Measurements from ENCODE around the gene REEP5.

Gene REEP5

DNA sequence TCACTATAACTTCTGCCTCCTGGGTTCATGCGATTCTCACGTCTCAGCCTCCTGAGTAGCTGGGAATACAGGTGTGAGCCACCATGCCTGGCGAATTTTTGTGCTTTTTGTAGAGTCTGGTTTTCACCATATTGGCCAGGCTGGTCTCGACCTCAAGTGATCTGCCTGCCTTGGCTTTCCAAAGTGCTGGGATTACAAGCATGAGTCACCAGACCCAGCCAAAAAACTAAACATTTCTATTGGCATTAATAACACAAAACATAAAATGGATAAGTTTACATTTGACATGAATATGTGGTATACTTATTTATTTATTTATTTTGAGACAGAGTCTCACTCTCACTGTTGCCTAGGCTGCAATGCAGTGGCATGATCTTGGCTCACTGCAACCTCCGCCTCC, 13.6 kb upstream of the REEP5 start:
- H3K36me3 ChIP-seq, result no peaks in the 10 kb centered on the region
- intact Hi-C loops (cut with DNase I; ENCODE audit: low total_unique reads), result no loop called here
- peaks cover 0 to 7% (median 0%) of the 10 kb centered on the region in 4 donors for H3K4me1 ChIP-seq
- no peaks in the 10 kb centered on the region for H3K9me3 ChIP-seq
- no peak overlapping the region for H3K4me3 ChIP-seq
- TF ChIP-seq, protein P1, sequence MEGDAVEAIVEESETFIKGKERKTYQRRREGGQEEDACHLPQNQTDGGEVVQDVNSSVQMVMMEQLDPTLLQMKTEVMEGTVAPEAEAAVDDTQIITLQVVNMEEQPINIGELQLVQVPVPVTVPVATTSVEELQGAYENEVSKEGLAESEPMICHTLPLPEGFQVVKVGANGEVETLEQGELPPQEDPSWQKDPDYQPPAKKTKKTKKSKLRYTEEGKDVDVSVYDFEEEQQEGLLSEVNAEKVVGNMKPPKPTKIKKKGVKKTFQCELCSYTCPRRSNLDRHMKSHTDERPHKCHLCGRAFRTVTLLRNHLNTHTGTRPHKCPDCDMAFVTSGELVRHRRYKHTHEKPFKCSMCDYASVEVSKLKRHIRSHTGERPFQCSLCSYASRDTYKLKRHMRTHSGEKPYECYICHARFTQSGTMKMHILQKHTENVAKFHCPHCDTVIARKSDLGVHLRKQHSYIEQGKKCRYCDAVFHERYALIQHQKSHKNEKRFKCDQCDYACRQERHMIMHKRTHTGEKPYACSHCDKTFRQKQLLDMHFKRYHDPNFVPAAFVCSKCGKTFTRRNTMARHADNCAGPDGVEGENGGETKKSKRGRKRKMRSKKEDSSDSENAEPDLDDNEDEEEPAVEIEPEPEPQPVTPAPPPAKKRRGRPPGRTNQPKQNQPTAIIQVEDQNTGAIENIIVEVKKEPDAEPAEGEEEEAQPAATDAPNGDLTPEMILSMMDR (IDR thresholded peaks at IDR 0.05), result no peak
- no peaks in the 10 kb centered on the region for H3K27me3 ChIP-seq
- DNase-seq, result no peak
- no peak overlapping the region for H3K27ac ChIP-seq

DNA sequence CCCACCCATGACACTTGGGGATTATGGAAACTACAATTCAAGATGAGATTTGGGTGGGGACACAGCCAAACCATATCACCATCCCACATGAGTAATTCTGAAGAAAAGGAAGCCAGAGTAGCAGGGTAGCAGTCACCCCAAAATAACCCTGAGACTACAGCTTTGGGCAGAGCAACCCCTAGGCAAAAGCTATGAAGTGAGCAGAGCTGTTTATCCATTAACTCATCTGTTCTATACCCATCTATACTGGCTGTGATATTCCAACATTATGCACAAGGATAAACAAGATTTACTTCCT, 12.3 kb upstream of the REEP5 start:
- peaks cover 0 to 7% (median 0%) of the 10 kb centered on the region in 4 donors for H3K4me1 ChIP-seq
- no peak for DNase-seq
- H3K27me3 ChIP-seq, result no peaks in the 10 kb centered on the region
- intact Hi-C loops (cut with DNase I; ENCODE audit: low total_unique reads), result no loop called here
- TF ChIP-seq, protein P1 (IDR thresholded peaks at IDR 0.05), result no peak
- no peak overlapping the region for H3K27ac ChIP-seq
- H3K4me3 ChIP-seq, result no peak overlapping the region
- H3K36me3 ChIP-seq, result no peaks in the 10 kb centered on the region
- H3K9me3 ChIP-seq, result no peaks in the 10 kb centered on the region

DNA sequence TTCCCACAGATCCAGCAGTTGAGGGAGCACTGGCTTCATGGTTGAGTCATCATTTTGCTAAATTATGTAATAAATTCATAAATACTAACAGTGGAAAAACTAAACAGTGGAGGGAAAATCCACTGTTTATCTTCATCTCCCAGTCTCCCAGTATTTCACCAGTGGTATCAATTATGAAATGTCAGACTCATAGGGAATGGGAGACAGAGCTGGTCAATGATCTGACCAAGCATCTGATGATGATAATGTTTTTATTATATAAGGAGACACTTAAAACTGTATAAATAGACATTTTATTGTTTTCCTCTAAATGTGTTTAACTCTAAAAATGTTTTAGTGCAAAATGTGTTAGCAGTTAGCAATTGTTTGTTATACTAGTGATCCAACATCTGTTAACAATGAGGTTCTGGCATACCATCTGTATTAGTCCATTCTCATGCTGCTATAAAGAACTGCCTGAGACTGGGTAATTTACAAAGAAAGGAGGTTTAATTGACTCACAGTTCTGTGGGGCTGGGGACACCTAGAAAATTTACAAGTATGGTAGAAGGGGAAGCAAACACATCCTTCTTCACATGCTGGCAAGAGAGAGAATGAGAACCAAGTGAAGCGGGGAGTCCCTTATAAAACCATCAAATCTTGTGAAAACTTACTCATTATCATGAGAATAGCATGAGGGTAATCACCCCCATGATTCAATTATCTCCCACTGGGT, 11.8 kb upstream of the REEP5 start:
- TF ChIP-seq, protein P1 (IDR thresholded peaks at IDR 0.05), result no peak
- no peak for DNase-seq
- Histone ChIP-seq H3K4me3 (no peak overlapping the region), H3K36me3 (no peaks in the 10 kb centered on the region), H3K9me3 (no peaks in the 10 kb centered on the region), H3K27ac (no peak overlapping the region), H3K27me3 (no peaks in the 10 kb centered on the region), H3K4me1 (peaks cover 0 to 7% (median 0%) of the 10 kb centered on the region in 4 donors)
- intact Hi-C loops (cut with DNase I; ENCODE audit: low total_unique reads), result no loop called here

DNA sequence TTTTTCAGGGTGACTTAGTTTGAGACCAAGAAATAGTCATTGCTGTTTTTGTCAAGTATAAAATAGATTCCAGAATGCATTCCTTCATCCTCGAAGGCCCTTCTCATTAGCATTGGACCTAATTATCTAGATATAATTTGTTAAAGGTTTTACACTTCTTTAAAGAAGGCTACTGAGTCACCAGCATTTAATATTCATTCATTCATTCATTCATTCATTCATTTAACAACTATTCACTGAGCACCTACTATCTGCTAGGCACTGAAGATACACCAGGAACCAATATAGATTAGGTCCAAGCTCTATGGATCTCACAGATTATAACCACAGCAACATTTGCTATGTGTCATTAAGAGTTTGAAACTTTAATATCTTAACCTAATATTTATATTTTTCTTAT, 11.1 kb upstream of the REEP5 start:
- H3K27me3 ChIP-seq, result no peaks in the 10 kb centered on the region
- H3K27ac ChIP-seq, result no peak overlapping the region
- H3K36me3 ChIP-seq, result no peaks in the 10 kb centered on the region
- no peak for DNase-seq
- H3K4me3 ChIP-seq, result no peak overlapping the region
- peaks cover 0 to 7% (median 0%) of the 10 kb centered on the region in 4 donors for H3K4me1 ChIP-seq
- H3K9me3 ChIP-seq, result no peaks in the 10 kb centered on the region
- TF ChIP-seq, protein P1 (IDR thresholded peaks at IDR 0.05), result no peak
- intact Hi-C loops (cut with DNase I; ENCODE audit: low total_unique reads), result no loop called here

DNA sequence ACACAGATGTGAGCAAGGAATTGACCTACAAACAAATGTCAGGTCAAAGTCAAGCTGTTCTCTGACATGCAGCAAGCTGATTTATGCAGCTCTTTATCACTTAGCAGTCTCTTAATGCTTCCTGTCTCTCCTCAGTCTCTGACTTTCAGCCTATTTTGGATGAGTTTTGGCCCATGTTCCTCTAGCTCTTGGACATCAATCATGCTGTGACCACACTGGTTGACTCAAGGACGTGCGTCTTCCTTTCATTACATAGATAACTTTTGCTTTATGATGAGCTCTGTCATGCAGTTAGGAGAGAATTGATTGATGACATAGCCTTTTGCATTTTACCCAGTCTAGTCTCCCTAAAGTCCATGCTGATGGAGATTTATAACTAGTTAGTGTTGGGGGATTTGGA, 9.4 kb upstream of the REEP5 start:
- intact Hi-C loops (cut with DNase I; ENCODE audit: low total_unique reads), result no loop called here
- Histone ChIP-seq H3K4me3 (no peak overlapping the region), H3K9me3 (no peaks in the 10 kb centered on the region), H3K27ac (no peak overlapping the region), H3K36me3 (no peaks in the 10 kb centered on the region), H3K4me1 (peaks cover 0 to 7% (median 0%) of the 10 kb centered on the region in 4 donors), H3K27me3 (no peaks in the 10 kb centered on the region)
- no peak for DNase-seq
- TF ChIP-seq, protein P1 (IDR thresholded peaks at IDR 0.05), result no peak

DNA sequence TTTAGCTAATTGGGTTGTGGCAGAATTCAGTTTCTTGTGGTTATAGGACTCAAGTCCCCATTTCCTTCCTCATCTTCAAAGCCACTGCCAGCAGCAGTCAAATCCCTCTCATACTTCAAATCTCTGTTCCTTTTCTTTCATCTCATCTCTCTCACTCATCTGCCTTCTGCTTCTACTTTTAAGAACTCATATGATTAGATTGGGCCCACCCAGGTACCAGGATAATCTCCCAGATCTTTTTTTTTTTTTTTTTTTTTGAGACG, 8.0 kb upstream of the REEP5 start:
- no peaks in the 10 kb centered on the region for H3K27me3 ChIP-seq
- TF ChIP-seq, protein P1 (IDR thresholded peaks at IDR 0.05), result no peak
- H3K9me3 ChIP-seq, result no peaks in the 10 kb centered on the region
- H3K27ac ChIP-seq, result no peak overlapping the region
- no peak for DNase-seq
- no peaks in the 10 kb centered on the region for H3K36me3 ChIP-seq
- intact Hi-C loops (cut with DNase I; ENCODE audit: low total_unique reads), result no loop called here
- H3K4me3 ChIP-seq, result no peak overlapping the region
- H3K4me1 ChIP-seq, result no peaks in the 10 kb centered on the region
